KBM-7 (cell line): ENCODE measurements around the gene CCNI2.

Experiments used
- DNase-seq: peaks from one replicate; pipeline ENCODE4 v3.0.0-alpha.2; 2015
- in situ Hi-C: fragments of 300-500 bp; cut with MboI; formaldehyde crosslinking; loops from 2 replicates; pipeline ENCODE4 v1.14.3; 2020; ENCODE audit warnings: low sequenced_read_pairs, low pct_unique_long_range_greater_than_20kb, mixed read lengths

The CCNI2 gene

DNA sequence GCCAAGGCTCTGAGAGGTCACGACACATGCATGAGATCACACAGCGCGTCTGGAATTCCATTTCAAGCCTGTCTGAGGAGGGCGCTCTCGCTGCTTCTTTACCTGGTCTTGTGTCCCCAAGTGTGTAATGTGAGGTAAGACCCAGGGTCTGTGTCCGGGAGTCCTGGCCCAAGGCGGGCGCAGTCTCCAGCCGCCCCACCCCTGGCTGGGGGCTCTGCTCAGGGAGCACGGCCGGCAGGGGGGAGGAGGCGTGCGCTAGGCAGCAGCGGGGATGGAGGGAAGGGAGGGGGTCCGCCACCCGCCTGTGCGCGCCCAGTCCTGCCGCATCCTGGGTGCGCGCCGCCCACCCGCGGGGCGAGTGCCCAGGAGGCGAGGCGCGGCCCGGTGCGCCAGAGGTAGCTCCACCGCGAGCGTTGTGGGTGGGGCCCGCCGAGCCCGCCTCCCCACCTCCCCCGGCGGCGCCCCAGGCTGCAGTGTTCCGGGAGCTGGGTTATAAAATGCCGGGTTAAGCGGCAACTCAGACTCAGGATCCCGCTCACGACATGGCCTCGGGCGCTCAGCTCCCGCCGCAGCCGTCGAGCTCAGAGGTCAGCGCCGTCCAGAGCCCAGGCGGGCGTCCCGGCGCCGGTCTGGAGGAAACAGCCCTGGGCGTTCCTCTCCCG, at the start of gene CCNI2:
CCNI2 (plus strand) TSS at position 473 of the 662 bp plus-strand sequence; CDS start at position 543, 70 bp downstream.
- in situ Hi-C loops: no loop called here
- no peak for DNase-seq

GRCh38 chr5:132704875-132705274, 42.4 kb upstream of the CCNI2 start:
- DNase-seq: no peak
- in situ Hi-C loops: no loop called here

- in situ Hi-C loops: no loop called here
Observed at GRCh38 chr5:132708645-132709044, 38.6 kb upstream of the CCNI2 start.

GRCh38 chr5:132714456-132715307, 32.5 kb upstream of the CCNI2 start:
- DNase-seq: peak; percentile 28
- in situ Hi-C loops: no loop called here

More at GRCh38 chr5:132708645-132709044, 38.6 kb upstream of the CCNI2 start:
- peak; percentile 38 for DNase-seq

- DNase-seq: no peak
- in situ Hi-C loops: no loop called here
Observed at GRCh38 chr5:132718544-132719312, 28.5 kb upstream of the CCNI2 start.

DNA sequence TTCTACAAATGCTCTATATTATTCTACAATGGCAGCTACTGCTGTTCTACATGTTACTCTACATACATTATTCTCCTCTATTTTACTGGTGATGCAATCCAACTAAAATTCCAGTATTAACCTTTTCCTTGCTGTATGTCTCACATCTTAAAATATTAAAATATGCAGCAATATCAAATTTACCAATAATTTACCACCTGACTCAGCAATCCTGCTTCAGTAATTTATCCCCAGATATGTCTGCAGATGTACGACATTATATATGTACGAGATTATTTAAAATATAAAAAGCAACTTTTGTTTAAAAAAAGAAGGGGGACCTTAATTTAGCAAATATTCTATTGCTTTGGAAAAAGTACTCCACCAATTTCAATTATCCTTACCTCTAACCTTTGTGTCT, 21.5 kb upstream of the CCNI2 start:
- in situ Hi-C loops: no loop called here

DNA sequence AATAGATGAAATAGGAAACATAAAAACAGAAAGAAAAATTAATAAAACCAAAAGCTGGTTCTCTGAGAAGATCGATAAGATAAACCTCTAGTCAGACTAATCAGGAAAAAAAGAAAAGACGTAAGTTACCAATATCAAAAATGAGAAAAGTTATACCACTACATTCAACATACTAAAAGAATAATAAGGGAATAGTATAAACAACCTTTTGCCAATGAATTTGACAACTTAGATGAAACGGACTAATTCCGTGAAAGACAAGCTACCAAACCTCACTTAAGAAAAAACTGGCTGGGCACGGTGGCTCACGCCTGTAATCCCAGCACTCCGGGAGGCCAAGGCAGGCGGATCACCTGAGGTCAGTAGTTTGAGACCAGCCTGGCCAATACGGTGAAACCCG, 17.3 kb upstream of the CCNI2 start:
- in situ Hi-C loops: no loop called here
- no peak for DNase-seq

More for the DNA sequence above, 21.5 kb upstream of the CCNI2 start:
- no peak for DNase-seq

DNA sequence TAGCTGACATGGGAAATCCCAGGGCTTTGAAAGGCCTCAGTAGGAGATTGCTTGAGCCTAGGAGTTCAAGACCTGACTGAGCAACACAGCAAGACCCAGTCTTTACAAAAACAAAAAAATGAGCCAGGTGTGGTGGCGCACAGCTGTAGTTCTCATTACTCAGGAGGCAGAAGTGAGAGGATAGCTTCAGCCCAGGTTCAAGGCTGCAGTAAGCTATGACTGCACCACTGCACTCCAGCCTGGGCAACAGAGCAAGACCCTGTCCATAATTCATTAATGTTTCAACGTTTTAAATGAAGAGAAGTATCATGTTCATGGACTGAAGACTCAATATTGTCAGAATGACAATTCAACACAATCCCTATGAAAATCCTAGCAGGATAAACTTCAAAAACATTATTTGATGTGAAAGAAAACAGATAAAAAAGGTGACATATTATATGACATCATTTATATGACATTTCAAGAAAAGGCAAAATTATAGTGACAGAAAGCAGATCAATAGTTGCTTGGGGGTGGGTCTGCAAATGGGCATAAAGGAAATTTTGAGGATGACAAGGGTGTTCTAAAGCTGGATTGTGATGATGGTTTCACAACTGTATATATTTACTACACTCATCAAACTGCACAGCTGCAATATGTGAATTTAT, 13.6 kb upstream of the CCNI2 start:
- DNase-seq: no peak
- in situ Hi-C loops: no loop called here

GRCh38 chr5:132734687-132735086, 12.5 kb upstream of the CCNI2 start:
- no peak for DNase-seq
- in situ Hi-C loops: no loop called here

GRCh38 chr5:132736853-132737833, 10.1 kb upstream of the CCNI2 start, which contains the start of gene KIF3A:
Gene KIF3A, minus strand, starts transcription at chr5:132737546. Its CDS starts 127 bp downstream, at chr5:132737419.
- in situ Hi-C loops: no loop called here
- DNase-seq: peak; percentile 93

DNA sequence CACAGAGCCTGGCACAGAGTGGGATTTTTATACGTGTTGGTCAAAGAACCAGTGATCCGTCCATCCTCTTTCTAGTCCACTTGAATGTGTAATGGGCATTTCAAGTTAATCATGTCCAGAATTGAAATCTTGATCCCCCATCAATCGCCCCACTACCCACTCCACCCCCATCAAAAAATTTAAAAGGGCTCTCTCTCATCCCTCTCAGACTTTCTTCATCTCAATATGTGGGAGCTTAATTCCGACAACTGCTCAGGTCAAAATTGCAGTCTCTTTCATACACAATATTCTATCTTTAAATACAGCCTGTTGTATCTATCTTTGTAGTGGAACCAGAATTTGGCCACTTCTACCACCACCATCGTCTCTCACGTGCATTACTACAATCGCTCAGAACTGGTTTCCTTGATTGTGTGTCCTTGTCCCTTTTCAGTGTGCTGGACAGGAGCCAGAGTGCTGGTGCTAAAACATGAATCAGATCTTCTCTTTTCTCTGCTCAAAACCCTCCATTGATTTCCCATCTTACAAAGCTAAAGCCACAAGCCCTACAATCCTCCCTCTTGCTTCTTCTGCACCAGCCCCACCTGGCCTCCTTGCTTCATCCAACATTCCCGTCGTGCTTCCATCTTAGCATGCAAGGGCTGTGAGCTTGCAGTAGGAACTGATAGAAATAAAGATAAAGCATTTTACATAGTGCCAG, 9.1 kb upstream of the CCNI2 start:
- in situ Hi-C loops: no loop called here
- no peak for DNase-seq

DNA sequence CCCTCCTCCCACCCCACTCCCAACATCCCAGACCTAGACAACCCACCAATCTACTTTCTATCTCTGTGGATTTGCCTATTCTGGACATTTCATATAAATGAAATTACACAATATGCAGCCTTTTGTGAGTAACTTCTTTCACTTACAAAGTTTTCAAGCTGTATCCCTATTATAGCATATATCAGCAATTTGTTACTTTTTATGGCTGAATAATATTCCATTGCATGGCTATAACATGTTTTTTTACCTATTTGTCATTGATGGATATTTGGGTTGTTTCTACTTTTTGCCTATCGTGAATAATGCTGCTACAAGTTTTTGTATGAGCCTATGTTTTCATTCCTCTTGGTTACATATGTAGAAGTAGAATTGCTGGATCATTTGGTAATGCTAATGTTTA, 8.0 kb upstream of the CCNI2 start:
- in situ Hi-C loops: no loop called here
- DNase-seq: no peak

- DNase-seq: no peak
- in situ Hi-C loops: no loop called here
Observed at GRCh38 chr5:132742158-132742557, 5.1 kb upstream of the CCNI2 start.

DNA sequence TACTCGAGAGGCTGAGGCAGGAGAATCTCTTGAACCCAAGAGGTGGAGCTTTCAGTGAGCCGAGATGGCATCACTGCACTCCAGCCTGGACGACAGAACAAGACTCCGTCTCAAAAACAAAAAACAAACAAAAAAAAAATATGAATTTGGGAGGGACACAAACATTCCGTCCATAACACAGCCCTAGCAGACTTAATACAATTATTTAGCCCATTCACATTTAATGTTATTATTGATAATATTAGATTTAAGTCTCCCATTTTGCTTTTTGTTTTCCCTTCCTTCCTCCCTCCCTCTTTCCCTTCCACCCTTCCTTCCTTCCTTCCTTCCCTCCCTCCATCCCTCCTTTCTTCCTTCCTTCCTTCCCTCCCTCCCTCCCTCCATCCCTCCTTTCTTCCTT, 4.6 kb upstream of the CCNI2 start:
- DNase-seq: no peak
- in situ Hi-C loops: no loop called here

GRCh38 chr5:132744659-132745058, 2.6 kb upstream of the CCNI2 start:
- no peak for DNase-seq
- in situ Hi-C loops: no loop called here

GRCh38 chr5:132746592-132746953, 653 bp upstream of the CCNI2 start:
- DNase-seq: no peak
- in situ Hi-C loops: no loop called here

DNA sequence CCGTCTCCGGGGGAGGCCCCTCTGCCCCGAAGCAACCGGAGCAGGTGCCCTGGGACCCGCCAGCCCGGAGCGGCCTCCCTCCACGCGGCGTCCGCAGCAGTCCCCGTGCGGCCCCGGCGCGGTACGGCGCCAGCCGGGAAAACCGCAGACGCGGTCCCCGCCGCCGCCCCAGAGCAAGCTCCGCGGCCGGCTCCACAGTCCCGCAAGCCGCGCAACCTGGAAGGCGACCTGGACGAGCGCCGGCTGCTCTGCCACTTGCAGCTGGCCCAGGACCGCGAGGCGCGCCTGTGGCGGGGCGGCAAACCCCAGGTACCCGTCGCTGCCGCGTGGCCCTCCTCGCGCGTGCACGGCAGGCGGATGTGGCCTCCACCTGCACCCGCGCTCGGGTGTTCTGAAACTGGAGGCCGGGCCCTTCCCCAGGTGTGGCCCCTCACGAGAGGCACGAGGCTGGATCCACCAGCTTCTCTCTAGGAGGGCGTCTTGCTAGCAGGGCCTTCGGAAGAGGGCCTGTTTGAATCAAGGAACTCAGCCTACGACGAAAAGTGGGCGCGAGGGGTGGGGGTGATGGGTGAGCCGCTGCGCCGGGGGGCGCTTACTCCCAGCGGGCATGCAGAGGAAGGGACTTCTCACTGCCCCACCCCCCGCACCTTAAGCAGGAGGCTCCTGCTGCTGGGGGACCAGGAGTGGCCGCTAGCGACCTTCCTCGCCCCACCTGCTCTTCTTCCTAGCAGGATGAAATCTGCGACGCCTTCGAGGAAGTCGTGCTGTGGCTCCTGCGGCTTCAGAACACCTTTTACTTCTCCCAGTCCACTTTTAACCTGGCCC, 602 bp downstream of the CCNI2 start:
- in situ Hi-C loops: no loop called here

More for the DNA sequence above, 602 bp downstream of the CCNI2 start:
- DNase-seq: no peak
